Measurements from ENCODE around the gene RAP1B. TPM values are rescaled to one million over a fixed set of nuclear protein-coding genes. Genes with fewer than 3 reads are reported as not detected.

RAP1B gene
- total RNA-seq, 1 experiment from 2014 or later, result 86.9 TPM

GRCh38 chr12:68580911-68581310, 29.8 kb upstream of the RAP1B start:
- ChIA-PET CTCF (no interaction called here), POLR2A (no interaction called here)
- Mint-ChIP-seq H3K9me3 (no peaks in the 10 kb centered on the region), H3K4me1 (peaks cover 7% of the 10 kb centered on the region), H3K27ac (no peak overlapping the region), H3K4me3 (no peak overlapping the region), H3K36me3 (no peaks in the 10 kb centered on the region), H3K27me3 (ENCODE audit: low read depth) (no peaks in the 10 kb centered on the region; the same call in 1 of the 2 replicates)
- TF ChIP-seq OVOL2 (CRISPR knock-in tag; IDR thresholded peaks at IDR 0.05; ENCODE audit: borderline replicate concordance) (no peak), HMGXB4 (CRISPR knock-in tag; IDR thresholded peaks at IDR 0.05) (no peak), AFF4 (CRISPR knock-in tag; IDR thresholded peaks at IDR 0.05; ENCODE audit: borderline replicate concordance) (no peak), SP1 (CRISPR knock-in tag; conservative IDR thresholded peaks at IDR 0.05) (no peak), ELF4 (CRISPR knock-in tag; IDR thresholded peaks at IDR 0.05; ENCODE audit: low read depth) (no peak), ZNF423 (CRISPR knock-in tag; IDR thresholded peaks at IDR 0.05) (no peak), ZNF317 (CRISPR knock-in tag; IDR thresholded peaks at IDR 0.05; ENCODE audit: borderline replicate concordance, low read depth) (no peak), ZNF425 (CRISPR knock-in tag; conservative IDR thresholded peaks at IDR 0.05) (no peak), JUN (CRISPR knock-in tag; IDR thresholded peaks at IDR 0.05) (no peak), PRRX2 (CRISPR knock-in tag; IDR thresholded peaks at IDR 0.05) (no peak), GRHL2 (CRISPR knock-in tag; IDR thresholded peaks at IDR 0.05; ENCODE audit: insufficient replicate concordance, severe bottlenecking) (no peak), RELA (CRISPR knock-in tag; IDR thresholded peaks at IDR 0.05; ENCODE audit: borderline replicate concordance) (no peak), ZNF416 (CRISPR knock-in tag; IDR thresholded peaks at IDR 0.05) (no peak), NFE2L1 (CRISPR knock-in tag; IDR thresholded peaks at IDR 0.05) (no peak), AR (CRISPR knock-in tag; IDR thresholded peaks at IDR 0.05) (no peak), NR1H2 (CRISPR knock-in tag; IDR thresholded peaks at IDR 0.05) (no peak), TCF7 (CRISPR knock-in tag; IDR thresholded peaks at IDR 0.05; ENCODE audit: low read depth) (no peak), ATF2 (CRISPR knock-in tag; IDR thresholded peaks at IDR 0.05; ENCODE audit: borderline replicate concordance, low read depth) (no peak), ZSCAN18 (CRISPR knock-in tag; IDR thresholded peaks at IDR 0.05) (no peak), FOXJ3 (CRISPR knock-in tag; IDR thresholded peaks at IDR 0.05; ENCODE audit: borderline replicate concordance) (no peak)
- no peak for ATAC-seq
- no peak for DNase-seq (ENCODE audit: low spot score)
